Type B pancreatic cell (in vitro differentiated cells): Measurements from ENCODE around the gene HECTD3. TPM values are rescaled to one million over a fixed set of nuclear protein-coding genes. Genes with fewer than 3 reads are reported as not detected.
"Not testable (repeated sequence)": the region's sequence is repeated elsewhere in the genome, so short reads cannot be mapped to it uniquely, and the experiment has no call there.

Source experiments
- DNase-seq: peaks from one replicate; pipeline ENCODE4 v3.0.0; 2021; ENCODE audit warnings: mixed read lengths; ENCODE audit not compliant: unreplicated experiment; ENCODE audit errors: extremely low spot score
- H3K27ac Mint-ChIP-seq: 2 replicates; pipeline ENCODE4 v1.8.0; 2021; ENCODE audit warnings: mild to moderate bottlenecking, mixed read lengths
- H3K27me3 Mint-ChIP-seq: 2 replicates; pipeline ENCODE4 v1.8.0; 2021; ENCODE audit warnings: mixed read lengths
- H3K36me3 Mint-ChIP-seq: 2 replicates; pipeline ENCODE4 v1.8.0; 2021; ENCODE audit warnings: mixed read lengths
- H3K4me1 Mint-ChIP-seq: one replicate; pipeline ENCODE4 v1.8.0; 2021; ENCODE audit warnings: mixed read lengths; ENCODE audit not compliant: unreplicated experiment
- H3K4me3 Mint-ChIP-seq: 2 replicates; pipeline ENCODE4 v1.8.0; 2021; ENCODE audit warnings: mild to moderate bottlenecking, mixed read lengths
- H3K9me3 Mint-ChIP-seq: 2 replicates; pipeline ENCODE4 v1.8.0; 2021; ENCODE audit warnings: mixed read lengths
- CTCF ChIP-seq: fragments of 200-600 bp; sonication (generic); conservative IDR thresholded peaks from 2 replicates; pipeline ENCODE4 v1.5.0; 2021; ENCODE audit warnings: antibody characterized with exemption, mild to moderate bottlenecking
- total RNA-seq: library from RNA; stranded (reverse); gene quantifications from 2 replicates; pipeline ENCODE4 v1.2.1, GENCODE V29; 2021; ENCODE audit warnings: low replicate concordance

HECTD3 gene
- total RNA-seq, 1 donor from 2014 or later, result 33.9 TPM

GRCh38 chr1:44995467-44996238 is 15.5 kb downstream of the HECTD3 start:
- no peaks in the 10 kb centered on the region for H3K36me3 Mint-ChIP-seq
- no peaks in the 10 kb centered on the region for H3K9me3 Mint-ChIP-seq
- no peaks in the 10 kb centered on the region for H3K27me3 Mint-ChIP-seq
- no peak for TF ChIP-seq CTCF
- H3K4me3 Mint-ChIP-seq, result no peak overlapping the region
- H3K4me1 Mint-ChIP-seq, result peaks cover 4% of the 10 kb centered on the region
- no peak for DNase-seq
- no peak overlapping the region for H3K27ac Mint-ChIP-seq

DNA sequence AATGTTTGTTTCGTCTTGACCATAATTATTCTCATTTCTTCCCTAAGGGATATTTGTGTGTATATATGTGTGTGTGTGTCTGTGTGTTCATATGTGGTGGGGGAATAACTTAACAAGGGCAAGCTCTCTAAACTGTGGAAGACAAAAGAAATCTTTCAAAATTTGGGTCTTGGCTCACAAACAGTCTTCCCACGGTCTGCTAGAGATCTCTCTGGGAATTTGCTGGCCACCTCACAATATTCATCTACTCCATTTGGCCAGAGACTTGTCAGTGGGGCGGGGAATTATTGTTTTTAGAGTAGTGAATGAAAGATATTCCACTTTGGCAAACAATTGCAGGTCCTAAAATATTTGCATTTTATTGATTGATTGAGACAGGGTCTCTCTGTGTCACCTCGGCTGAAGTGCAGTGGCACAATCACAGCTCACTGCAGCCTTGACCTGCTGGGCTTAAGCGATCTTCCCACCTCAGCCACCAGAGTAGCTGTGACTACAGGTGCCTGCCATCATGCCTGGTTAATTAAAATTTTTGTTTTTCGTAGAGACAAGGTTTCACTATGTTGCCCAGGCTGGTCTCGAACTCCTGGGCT is 16.7 kb downstream of the HECTD3 start:
- Mint-ChIP-seq H3K27me3 (no peaks in the 10 kb centered on the region), H3K27ac (no peak overlapping the region), H3K36me3 (no peaks in the 10 kb centered on the region), H3K4me1 (peaks cover 4% of the 10 kb centered on the region), H3K9me3 (no peaks in the 10 kb centered on the region), H3K4me3 (no peak overlapping the region)
- TF ChIP-seq CTCF, result no peak
- DNase-seq, result no peak

GRCh38 chr1:44988531-44989156 is 22.5 kb downstream of the HECTD3 start:
- Mint-ChIP-seq H3K9me3 (peaks cover 5% of the 10 kb centered on the region), H3K27me3 (no peaks in the 10 kb centered on the region), H3K4me3 (peak overlapping the region; percentile 24), H3K4me1 (peaks cover 14% of the 10 kb centered on the region), H3K27ac (peak overlapping the region; percentile 3), H3K36me3 (peaks cover 4% of the 10 kb centered on the region)
- no peak for TF ChIP-seq CTCF
- no peak for DNase-seq

DNA sequence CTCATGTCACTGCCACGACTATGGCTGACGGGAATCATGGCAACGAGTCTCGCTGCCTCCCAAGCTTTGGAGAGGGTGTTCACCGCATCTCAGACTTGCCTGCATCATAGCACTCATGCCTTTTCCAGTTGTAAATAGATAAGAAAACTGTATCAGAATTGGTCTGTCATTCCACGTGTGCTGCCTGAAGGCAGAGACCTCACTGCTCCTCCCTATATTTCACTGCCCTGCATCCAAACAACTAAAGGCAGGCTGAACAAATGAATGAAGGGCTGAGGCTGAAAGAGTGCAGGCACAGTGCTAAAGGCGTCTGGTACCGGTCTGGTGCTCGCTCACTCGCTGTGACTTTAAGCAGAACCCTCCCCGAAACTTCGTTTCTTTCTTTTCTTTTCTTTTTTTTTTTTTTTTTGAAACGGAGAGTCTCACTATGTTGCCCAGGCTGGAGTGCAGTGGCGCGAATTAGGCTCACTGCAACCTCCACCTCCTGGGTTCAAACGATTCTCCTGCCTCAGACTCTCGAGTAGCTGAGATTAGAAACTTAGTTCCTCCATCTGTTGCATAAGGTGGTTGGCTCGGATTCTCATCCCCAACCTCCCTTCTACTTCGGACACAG is 25.3 kb downstream of the HECTD3 start:
- peaks cover 10% of the 10 kb centered on the region for H3K4me1 Mint-ChIP-seq
- H3K27ac Mint-ChIP-seq, result peak overlapping the region; percentile 88
- TF ChIP-seq CTCF, result no peak
- H3K4me3 Mint-ChIP-seq, result peak overlapping the region; percentile 100
- peaks cover 5% of the 10 kb centered on the region for H3K36me3 Mint-ChIP-seq
- no peaks in the 10 kb centered on the region for H3K27me3 Mint-ChIP-seq
- DNase-seq, result no peak
- peaks cover 5% of the 10 kb centered on the region for H3K9me3 Mint-ChIP-seq

DNA sequence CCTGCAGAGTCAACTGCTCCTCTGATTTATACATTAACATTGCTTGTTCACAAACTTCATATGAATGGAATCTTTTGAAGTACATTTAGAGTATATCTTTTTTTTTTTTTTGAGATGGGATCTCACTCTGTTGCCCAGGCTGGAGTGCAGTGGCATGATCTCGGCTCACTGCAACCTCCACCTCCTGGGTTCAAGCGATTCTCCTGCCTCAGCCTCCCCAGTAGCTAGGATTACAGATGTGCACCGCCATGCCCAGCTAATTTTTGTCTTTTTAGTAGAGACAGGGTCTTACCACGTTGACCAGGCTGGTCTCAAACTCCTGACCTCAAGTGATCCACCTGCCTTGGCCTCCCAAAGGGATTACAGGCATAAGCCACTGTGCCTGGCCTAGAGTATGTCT is 33.8 kb downstream of the HECTD3 start:
- H3K27ac Mint-ChIP-seq, H3K4me3 Mint-ChIP-seq, H3K27me3 Mint-ChIP-seq, H3K9me3 Mint-ChIP-seq, DNase-seq, H3K4me1 Mint-ChIP-seq: not testable (repeated sequence)
- H3K36me3 Mint-ChIP-seq, result peaks cover 31% of the 10 kb centered on the region

DNA sequence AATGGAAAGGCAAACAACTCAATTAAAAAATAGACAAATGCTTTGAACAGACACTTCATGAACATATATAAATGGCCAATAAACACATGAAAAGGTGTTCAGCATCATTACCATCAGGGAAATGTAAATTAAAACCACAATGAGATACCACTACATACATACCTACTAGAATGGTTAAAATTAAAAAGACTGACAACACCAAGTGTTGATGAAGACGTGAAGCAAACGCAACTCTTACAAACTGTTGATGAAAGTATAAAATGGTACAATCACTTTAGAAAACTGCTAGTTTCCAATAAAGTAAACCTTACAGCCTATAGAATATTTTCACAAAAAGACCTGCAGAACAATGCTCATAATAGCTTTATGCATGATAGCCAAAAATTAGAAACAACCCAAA is 34.9 kb downstream of the HECTD3 start:
- Mint-ChIP-seq H3K27ac (no peak overlapping the region), H3K4me3 (no peak overlapping the region), H3K9me3 (no peaks in the 10 kb centered on the region), H3K27me3 (no peaks in the 10 kb centered on the region), H3K4me1 (no peaks in the 10 kb centered on the region), H3K36me3 (peaks cover 31% of the 10 kb centered on the region)
- DNase-seq, result no peak
- no peak for TF ChIP-seq CTCF
